Neural cell (in vitro differentiated cells): Measurements from ENCODE around the gene TLN1. TPM values are rescaled to one million over a fixed set of nuclear protein-coding genes. Genes with fewer than 3 reads are reported as not detected.

Experiments used
- H2AFZ ChIP-seq: fragments of 200-600, 300-800 bp; sonication (generic), shearing (Covaris generic); 2 replicates; pipeline ENCODE4 v1.6.0; 2014; ENCODE audit warnings: low read depth, mild to moderate bottlenecking, antibody characterized with exemption, low read length, moderate library complexity
- H3F3A ChIP-seq: fragments of 200-600 bp; shearing (Covaris generic); 2 replicates; pipeline ENCODE4 v1.6.1; 2016; ENCODE audit warnings: mild to moderate bottlenecking, moderate library complexity, mixed read lengths, antibody characterized with exemption, low read length; ENCODE audit not compliant: insufficient read depth, poor library complexity, severe bottlenecking
- H3K27ac ChIP-seq: fragments of 200-600, 300-800 bp; sonication (generic), shearing (Covaris generic); 2 replicates; pipeline ENCODE4 v1.5.1; 2014; ENCODE audit warnings: mild to moderate bottlenecking, low read length, moderate library complexity
- H3K27me3 ChIP-seq: fragments of 300-800, 200-600 bp; sonication (generic), shearing (Covaris generic); 2 replicates; pipeline ENCODE4 v1.6.0; 2014; ENCODE audit warnings: mild to moderate bottlenecking, low read depth, low read length, moderate library complexity; ENCODE audit not compliant: insufficient read depth
- H3K36me3 ChIP-seq: fragments of 300-800, 200-600 bp; sonication (generic), shearing (Covaris generic); 2 replicates; pipeline ENCODE4 v1.5.1; 2014; ENCODE audit warnings: mild to moderate bottlenecking, antibody characterized with exemption, low read length, moderate library complexity; ENCODE audit not compliant: insufficient read depth
- H3K4me2 ChIP-seq: fragments of 300-800, 200-600 bp; sonication (generic), shearing (Covaris generic); 2 replicates; pipeline ENCODE4 v1.6.0; 2014; ENCODE audit warnings: mild to moderate bottlenecking, low read length
- H3K4me3 ChIP-seq: fragments of 300-800, 200-600 bp; sonication (generic), shearing (Covaris generic); 2 replicates; pipeline ENCODE4 v1.5.1; 2014; ENCODE audit warnings: mild to moderate bottlenecking, low read length, moderate library complexity
- H3K79me2 ChIP-seq: fragments of 200-600 bp; shearing (Covaris generic); replicated peaks from 2 replicates; pipeline ENCODE4 v1.6.0; 2014; ENCODE audit warnings: mild to moderate bottlenecking, low read length, moderate library complexity; ENCODE audit not compliant: insufficient read depth
- H3K9ac ChIP-seq: fragments of 300-800, 200-600 bp; sonication (generic), shearing (Covaris generic); 2 replicates; pipeline ENCODE4 v1.6.1; 2016; ENCODE audit warnings: mild to moderate bottlenecking, low read length, mixed read lengths
- H3K9me2 ChIP-seq: fragments of 200-600 bp; shearing (Covaris generic); 2 replicates; pipeline ENCODE4 v1.6.1; 2016; ENCODE audit warnings: mild to moderate bottlenecking, low read length, mixed read lengths; ENCODE audit not compliant: insufficient read depth
- H3K9me3 ChIP-seq: fragments of 200-600, 300-800 bp; sonication (generic), shearing (Covaris generic); 2 replicates; pipeline ENCODE4 v1.6.1; 2016; ENCODE audit warnings: mild to moderate bottlenecking, mixed run types, low read length, moderate library complexity, mixed read lengths
- H4K20me1 ChIP-seq: fragments of 200-600 bp; shearing (Covaris generic); 2 replicates; pipeline ENCODE4 v1.6.1; 2016; ENCODE audit warnings: mild to moderate bottlenecking, mixed run types; ENCODE audit not compliant: insufficient read depth
- EP300 ChIP-seq: fragments of 450-650 bp; conservative IDR thresholded peaks from 2 replicates; pipeline ENCODE4 v1.6.1; 2014; ENCODE audit warnings: antibody characterized with exemption, mild to moderate bottlenecking, moderate library complexity; ENCODE audit not compliant: poor library complexity, severe bottlenecking
- EZH2 ChIP-seq: fragments of 200-600, 300-800 bp; shearing (Covaris generic), sonication (generic); IDR thresholded peaks from 2 replicates; pipeline ENCODE4 v1.6.1; 2014; ENCODE audit warnings: antibody characterized with exemption, low read length, borderline replicate concordance, mild to moderate bottlenecking; ENCODE audit not compliant: insufficient read depth, poor library complexity, severe bottlenecking
- MXI1 ChIP-seq: fragments of 450-650 bp; conservative IDR thresholded peaks from 2 replicates; pipeline ENCODE4 v1.6.1; 2014; ENCODE audit warnings: antibody characterized with exemption, mild to moderate bottlenecking; ENCODE audit not compliant: poor library complexity, severe bottlenecking
- POLR2AphosphoS5 ChIP-seq: IDR thresholded peaks from 2 replicates; pipeline ENCODE4 v1.6.1; 2012
- RAD21 ChIP-seq: fragments of 450-650 bp; conservative IDR thresholded peaks from 2 replicates; pipeline ENCODE4 v1.6.1; 2014; ENCODE audit warnings: antibody characterized with exemption, mild to moderate bottlenecking, moderate library complexity
- SMC3 ChIP-seq: fragments of 450-650 bp; conservative IDR thresholded peaks from 2 replicates; pipeline ENCODE4 v1.6.1; 2014; ENCODE audit warnings: antibody characterized with exemption, mild to moderate bottlenecking, moderate library complexity; ENCODE audit not compliant: poor library complexity
- TAF1 ChIP-seq: IDR thresholded peaks from 2 replicates; pipeline ENCODE4 v1.6.1; 2012; ENCODE audit warnings: low read depth
- polyA plus RNA-seq: library from polyadenylated mRNA; depleted of rRNA; stranded (reverse); fragments of >200 nt; gene quantifications from 2 replicates; pipeline ENCODE4 v1.2.3, GENCODE V29; 2014
- TF ChIP-seq, protein P1 (sequence below): IDR thresholded peaks from 2 replicates; pipeline ENCODE4 v1.6.1; 2012; ENCODE audit warnings: borderline replicate concordance
- TF ChIP-seq, protein P2 (sequence below): fragments of 450-650 bp; IDR thresholded peaks from 2 replicates; pipeline ENCODE4 v1.5.1; 2014; ENCODE audit warnings: antibody characterized with exemption, mild to moderate bottlenecking, moderate library complexity; ENCODE audit not compliant: poor library complexity, severe bottlenecking

TLN1 gene
- polyA plus RNA-seq, 1 donor from 2014 or later: 7.1 TPM

DNA sequence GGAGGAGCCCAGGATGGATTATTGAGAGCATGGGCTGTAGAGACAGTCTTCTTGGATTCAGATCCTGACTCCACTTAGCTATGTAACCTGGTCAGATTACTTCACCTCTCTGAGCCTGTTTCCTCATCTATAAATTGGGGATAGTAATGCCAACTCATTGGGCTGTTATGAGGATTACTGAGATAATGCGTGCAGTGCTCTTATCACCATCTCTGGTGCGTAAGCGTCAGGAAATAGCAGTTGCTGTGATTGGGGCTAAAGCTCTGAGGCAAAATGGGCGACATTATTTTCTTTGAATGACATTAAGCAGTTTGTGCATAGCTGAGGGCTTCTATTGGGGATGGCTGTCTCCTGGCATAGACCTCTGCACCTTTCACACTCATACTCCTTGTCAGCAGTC lies 23.1 kb upstream of the TLN1 start:
- no peak overlapping the region for H3K4me3 ChIP-seq
- no peak overlapping the region for H3K9ac ChIP-seq
- no peaks in the 10 kb centered on the region for H3K9me3 ChIP-seq
- TF ChIP-seq MXI1 (no peak), TAF1 (no peak), POLR2AphosphoS5 (no peak), EZH2 (no peak), SMC3 (no peak), RAD21 (no peak), EP300 (no peak)
- TF ChIP-seq, protein P1, sequence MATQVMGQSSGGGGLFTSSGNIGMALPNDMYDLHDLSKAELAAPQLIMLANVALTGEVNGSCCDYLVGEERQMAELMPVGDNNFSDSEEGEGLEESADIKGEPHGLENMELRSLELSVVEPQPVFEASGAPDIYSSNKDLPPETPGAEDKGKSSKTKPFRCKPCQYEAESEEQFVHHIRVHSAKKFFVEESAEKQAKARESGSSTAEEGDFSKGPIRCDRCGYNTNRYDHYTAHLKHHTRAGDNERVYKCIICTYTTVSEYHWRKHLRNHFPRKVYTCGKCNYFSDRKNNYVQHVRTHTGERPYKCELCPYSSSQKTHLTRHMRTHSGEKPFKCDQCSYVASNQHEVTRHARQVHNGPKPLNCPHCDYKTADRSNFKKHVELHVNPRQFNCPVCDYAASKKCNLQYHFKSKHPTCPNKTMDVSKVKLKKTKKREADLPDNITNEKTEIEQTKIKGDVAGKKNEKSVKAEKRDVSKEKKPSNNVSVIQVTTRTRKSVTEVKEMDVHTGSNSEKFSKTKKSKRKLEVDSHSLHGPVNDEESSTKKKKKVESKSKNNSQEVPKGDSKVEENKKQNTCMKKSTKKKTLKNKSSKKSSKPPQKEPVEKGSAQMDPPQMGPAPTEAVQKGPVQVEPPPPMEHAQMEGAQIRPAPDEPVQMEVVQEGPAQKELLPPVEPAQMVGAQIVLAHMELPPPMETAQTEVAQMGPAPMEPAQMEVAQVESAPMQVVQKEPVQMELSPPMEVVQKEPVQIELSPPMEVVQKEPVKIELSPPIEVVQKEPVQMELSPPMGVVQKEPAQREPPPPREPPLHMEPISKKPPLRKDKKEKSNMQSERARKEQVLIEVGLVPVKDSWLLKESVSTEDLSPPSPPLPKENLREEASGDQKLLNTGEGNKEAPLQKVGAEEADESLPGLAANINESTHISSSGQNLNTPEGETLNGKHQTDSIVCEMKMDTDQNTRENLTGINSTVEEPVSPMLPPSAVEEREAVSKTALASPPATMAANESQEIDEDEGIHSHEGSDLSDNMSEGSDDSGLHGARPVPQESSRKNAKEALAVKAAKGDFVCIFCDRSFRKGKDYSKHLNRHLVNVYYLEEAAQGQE: no peak
- TF ChIP-seq, protein P2, sequence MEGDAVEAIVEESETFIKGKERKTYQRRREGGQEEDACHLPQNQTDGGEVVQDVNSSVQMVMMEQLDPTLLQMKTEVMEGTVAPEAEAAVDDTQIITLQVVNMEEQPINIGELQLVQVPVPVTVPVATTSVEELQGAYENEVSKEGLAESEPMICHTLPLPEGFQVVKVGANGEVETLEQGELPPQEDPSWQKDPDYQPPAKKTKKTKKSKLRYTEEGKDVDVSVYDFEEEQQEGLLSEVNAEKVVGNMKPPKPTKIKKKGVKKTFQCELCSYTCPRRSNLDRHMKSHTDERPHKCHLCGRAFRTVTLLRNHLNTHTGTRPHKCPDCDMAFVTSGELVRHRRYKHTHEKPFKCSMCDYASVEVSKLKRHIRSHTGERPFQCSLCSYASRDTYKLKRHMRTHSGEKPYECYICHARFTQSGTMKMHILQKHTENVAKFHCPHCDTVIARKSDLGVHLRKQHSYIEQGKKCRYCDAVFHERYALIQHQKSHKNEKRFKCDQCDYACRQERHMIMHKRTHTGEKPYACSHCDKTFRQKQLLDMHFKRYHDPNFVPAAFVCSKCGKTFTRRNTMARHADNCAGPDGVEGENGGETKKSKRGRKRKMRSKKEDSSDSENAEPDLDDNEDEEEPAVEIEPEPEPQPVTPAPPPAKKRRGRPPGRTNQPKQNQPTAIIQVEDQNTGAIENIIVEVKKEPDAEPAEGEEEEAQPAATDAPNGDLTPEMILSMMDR: no peak
- no peak overlapping the region for H3K4me2 ChIP-seq
- no peaks in the 10 kb centered on the region for H3F3A ChIP-seq
- no peak overlapping the region for H3K27ac ChIP-seq
- peaks cover 6% of the 10 kb centered on the region for H3K36me3 ChIP-seq
- H3K79me2 ChIP-seq: no peaks in the 10 kb centered on the region
- H3K27me3 ChIP-seq: no peaks in the 10 kb centered on the region
- no peaks in the 10 kb centered on the region for H3K9me2 ChIP-seq
- no peaks in the 10 kb centered on the region for H4K20me1 ChIP-seq
- no peak overlapping the region for H2AFZ ChIP-seq

DNA sequence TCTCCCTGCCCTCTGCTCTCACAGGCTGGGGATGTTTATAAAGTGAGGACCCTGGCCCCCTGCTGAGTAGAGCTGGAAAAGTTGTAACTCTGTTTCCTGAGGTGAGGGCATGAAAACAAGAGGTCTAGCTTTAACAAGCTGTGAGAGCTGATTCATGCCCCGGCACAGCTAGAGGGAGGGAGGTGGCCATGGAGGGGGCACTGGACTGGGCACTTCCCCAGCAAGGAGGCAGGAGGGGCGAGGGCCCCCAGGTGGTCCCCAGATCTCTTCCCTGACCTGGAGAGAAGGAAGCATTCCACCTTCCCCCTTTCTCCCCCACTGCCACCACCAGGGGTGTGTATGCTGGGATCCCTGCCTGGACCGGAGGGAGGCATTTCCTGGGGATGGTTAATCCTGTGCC lies 22.3 kb upstream of the TLN1 start, which contains the start of gene MSMP:
Gene MSMP, minus strand, starts transcription at position 13 of the 400 bp plus-strand sequence. CDS start 147 bp downstream, outside the sequence.
- Histone ChIP-seq H3F3A (no peaks in the 10 kb centered on the region), H3K9me2 (no peaks in the 10 kb centered on the region), H3K27me3 (no peaks in the 10 kb centered on the region), H3K79me2 (no peaks in the 10 kb centered on the region), H3K27ac (no peak within 1 kb of the TSS), H3K4me3 (no peak within 1 kb of the TSS), H2AFZ (no peak within 1 kb of the TSS), H3K4me2 (no peak within 1 kb of the TSS), H4K20me1 (no peaks in the 10 kb centered on the region), H3K9me3 (no peaks in the 10 kb centered on the region), H3K36me3 (peaks cover 6% of the 10 kb centered on the region), H3K9ac (no peak within 1 kb of the TSS)
- TF ChIP-seq POLR2AphosphoS5 (no peak), TAF1 (no peak), SMC3 (no peak), EP300 (no peak)
- TF ChIP-seq, protein P2: no peak
- TF ChIP-seq, protein P1: no peak
